MG63 (cell line): ENCODE data around the gene PRR36. TPM values are rescaled to one million over a fixed set of nuclear protein-coding genes. Genes with fewer than 3 reads are reported as not detected.

Experiments
- DNase-seq: peaks from one replicate; pipeline ENCODE4 v3.0.0-alpha.2; 2020
- H3K27me3 ChIP-seq: fragments of 250-450 bp; sonication (Bioruptor Pico); 2 replicates; pipeline ENCODE4 v1.5.1; 2020; ENCODE audit warnings: mild to moderate bottlenecking, moderate library complexity
- H3K36me3 ChIP-seq: fragments of 250-450 bp; sonication (Bioruptor Pico); 2 replicates; pipeline ENCODE4 v1.5.1; 2020; ENCODE audit warnings: mild to moderate bottlenecking, moderate library complexity
- H3K4me3 ChIP-seq: fragments of 250-450 bp; sonication (Bioruptor Pico); 2 replicates; pipeline ENCODE4 v1.5.1; 2020; ENCODE audit warnings: mild to moderate bottlenecking, moderate library complexity
- H3K9me3 ChIP-seq: fragments of 250-450 bp; sonication (Bioruptor Pico); 2 replicates; pipeline ENCODE4 v1.5.1; 2020; ENCODE audit warnings: mild to moderate bottlenecking, moderate library complexity
- total RNA-seq: library from RNA; depleted of rRNA; stranded (reverse); fragments of >200 nt; shearing (Covaris generic); gene quantifications from 2 replicates; pipeline ENCODE4 v1.2.3, GENCODE V29; 2014; ENCODE audit warnings: low replicate concordance; rRNA removed

The PRR36 gene
- total RNA-seq, 1 experiment from 2014 or later, result not detected

GRCh38 chr19:7830272-7830771 is 43.9 kb downstream of the PRR36 start:
- Histone ChIP-seq H3K27me3 (peaks cover 26% of the 10 kb centered on the region), H3K4me3 (peak overlapping the region; percentile 58), H3K36me3 (no peaks in the 10 kb centered on the region), H3K9me3 (no peaks in the 10 kb centered on the region)
- no peak for DNase-seq

DNA sequence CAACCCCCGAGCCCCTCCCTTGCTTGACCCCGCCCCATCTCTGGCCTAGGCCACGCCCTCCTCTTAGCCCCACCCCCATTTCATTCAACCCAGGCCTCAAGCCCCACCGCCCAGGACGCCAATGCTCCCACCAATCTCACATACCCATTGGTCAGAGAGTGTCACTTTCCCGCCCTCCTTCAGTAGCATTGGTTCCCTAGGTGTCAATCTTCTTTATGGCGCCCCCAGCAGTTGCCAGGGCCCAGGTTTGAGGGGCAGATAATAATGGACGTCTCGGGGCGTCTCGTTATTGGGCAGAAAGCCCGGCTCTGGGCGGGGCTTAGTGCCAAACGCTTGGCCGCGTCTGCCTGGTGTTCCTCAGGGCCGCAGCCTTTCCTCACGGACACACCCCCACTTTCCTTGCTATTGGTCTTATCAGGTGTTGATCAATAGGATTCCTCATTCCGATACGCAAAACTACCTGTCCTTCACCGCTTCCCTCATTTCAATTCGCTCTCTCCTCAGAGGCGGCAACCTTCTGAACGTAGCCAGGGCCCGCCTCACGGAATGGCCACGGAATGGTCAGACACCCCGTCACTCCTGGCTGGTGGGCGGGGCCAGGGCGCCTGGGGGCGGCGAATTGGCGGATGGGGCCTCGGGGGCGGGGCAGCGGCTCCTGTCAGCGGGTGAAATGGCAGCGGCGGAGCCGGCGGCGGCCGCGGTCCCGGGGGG is 44.5 kb downstream of the PRR36 start, which contains the start of gene EVI5L:
Gene EVI5L, plus strand, starts transcription at position 658 of the 711 bp plus-strand sequence. CDS start 16,325 bp downstream, outside the sequence.
- Histone ChIP-seq H3K4me3 (peak within 1 kb of the TSS; percentile 58), H3K36me3 (no peaks in the 10 kb centered on the region), H3K9me3 (no peaks in the 10 kb centered on the region), H3K27me3 (peaks cover 28% of the 10 kb centered on the region)
- peak; percentile 100 for DNase-seq

DNA sequence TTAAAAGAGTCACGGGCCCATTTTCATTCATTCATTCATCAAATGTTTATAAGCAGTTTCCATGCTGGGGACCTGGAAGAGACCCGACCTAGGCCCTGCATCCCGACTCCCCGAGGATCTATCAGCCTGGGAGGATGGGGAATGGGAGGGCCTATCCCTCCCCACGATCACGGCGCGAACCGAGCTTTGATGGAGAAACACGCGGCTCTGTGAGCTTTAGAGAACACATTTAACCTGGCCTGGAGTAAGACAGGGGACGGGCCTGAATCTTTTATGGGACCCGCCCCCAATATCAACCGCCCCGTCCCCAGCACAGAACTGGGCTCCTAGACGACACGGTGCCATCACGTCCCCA is 45.0 kb downstream of the PRR36 start:
- Histone ChIP-seq H3K4me3 (peak overlapping the region; percentile 32), H3K27me3 (peaks cover 28% of the 10 kb centered on the region), H3K36me3 (no peaks in the 10 kb centered on the region), H3K9me3 (no peaks in the 10 kb centered on the region)
- DNase-seq, result no peak

GRCh38 chr19:7823686-7824301 is 50.4 kb downstream of the PRR36 start:
- DNase-seq, result peak; percentile 41
- peaks cover 48% of the 10 kb centered on the region for H3K27me3 ChIP-seq
- H3K9me3 ChIP-seq, result peaks cover 8% of the 10 kb centered on the region
- H3K4me3 ChIP-seq, result no peak overlapping the region
- H3K36me3 ChIP-seq, result no peaks in the 10 kb centered on the region

- no peak overlapping the region for H3K4me3 ChIP-seq
- H3K9me3 ChIP-seq, result peaks cover 16% of the 10 kb centered on the region
- H3K36me3 ChIP-seq, result no peaks in the 10 kb centered on the region
- peaks cover 46% of the 10 kb centered on the region for H3K27me3 ChIP-seq
- no peak for DNase-seq
These were observed 51.2 kb downstream of the PRR36 start for GRCh38 chr19:7822910-7823515.

- Histone ChIP-seq H3K9me3 (peaks cover 30% of the 10 kb centered on the region), H3K27me3 (peaks cover 32% of the 10 kb centered on the region), H3K4me3 (no peak overlapping the region), H3K36me3 (no peaks in the 10 kb centered on the region)
- DNase-seq, result no peak
These were observed 53.6 kb downstream of the PRR36 start for GRCh38 chr19:7820588-7820987.

GRCh38 chr19:7819337-7819736 is 54.9 kb downstream of the PRR36 start:
- peaks cover 30% of the 10 kb centered on the region for H3K9me3 ChIP-seq
- H3K27me3 ChIP-seq, result peaks cover 43% of the 10 kb centered on the region
- no peaks in the 10 kb centered on the region for H3K36me3 ChIP-seq
- H3K4me3 ChIP-seq, result no peak overlapping the region
- DNase-seq, result no peak

GRCh38 chr19:7818806-7819205 is 55.4 kb downstream of the PRR36 start:
- no peak for DNase-seq
- Histone ChIP-seq H3K4me3 (no peak overlapping the region), H3K36me3 (no peaks in the 10 kb centered on the region), H3K27me3 (peaks cover 42% of the 10 kb centered on the region), H3K9me3 (peaks cover 30% of the 10 kb centered on the region)

Other genes starting within 250 kb of the PRR36 start
- gene XAB2, start 244.8 kb downstream of the PRR36 start, total RNA-seq, result 71.0 and 115 TPM in 2 replicates
- gene PET100, start 244.6 kb downstream of the PRR36 start, total RNA-seq, result 0.39 and 69.0 TPM in 2 replicates
- not detected in 2 replicates for gene PCP2, start 240.7 kb downstream of the PRR36 start, total RNA-seq
- gene STXBP2, start 237.3 kb downstream of the PRR36 start, total RNA-seq, result 3.5 TPM in 1 of 2 replicates, not detected in the other
- not detected in 2 replicates for gene RETN, start 205.3 kb downstream of the PRR36 start, total RNA-seq
- gene MCEMP1, start 197.3 kb downstream of the PRR36 start, total RNA-seq, result not detected in 2 replicates
- 159 and 202 TPM in 2 replicates for gene TRAPPC5, start 193.6 kb downstream of the PRR36 start, total RNA-seq
- not detected in 2 replicates for gene FCER2, start 172.3 kb downstream of the PRR36 start, total RNA-seq
- gene CLEC4G, start 142.3 kb downstream of the PRR36 start, total RNA-seq, result not detected in 2 replicates
- gene CD209, start 126.9 kb downstream of the PRR36 start, total RNA-seq, result not detected in 2 replicates
- not detected in 2 replicates for gene CLEC4M, start 111.1 kb downstream of the PRR36 start, total RNA-seq
- 21.4 and 31.0 TPM in 2 replicates for gene EVI5L, start 44.2 kb downstream of the PRR36 start, total RNA-seq
- 11.9 and 20.1 TPM in 2 replicates for gene LRRC8E, start 14.1 kb upstream of the PRR36 start, total RNA-seq
- gene MAP2K7, start 29.5 kb upstream of the PRR36 start, total RNA-seq, result 21.2 and 38.6 TPM in 2 replicates
- 0.46 TPM in 1 of 2 replicates, not detected in the other for gene TGFBR3L, start 40.4 kb upstream of the PRR36 start, total RNA-seq
- gene SNAPC2, start 45.9 kb upstream of the PRR36 start, total RNA-seq, result 39.9 and 45.1 TPM in 2 replicates
- gene CTXN1, start 51.7 kb upstream of the PRR36 start, total RNA-seq, result 8.5 and 16.2 TPM in 2 replicates
- 132 and 210 TPM in 2 replicates for gene TIMM44, start 69.3 kb upstream of the PRR36 start, total RNA-seq
- gene ELAVL1, start 131.3 kb upstream of the PRR36 start, total RNA-seq, result 90.8 and 118 TPM in 2 replicates
- not detected in 2 replicates for gene CCL25, start 178.4 kb upstream of the PRR36 start, total RNA-seq